ENCODE measurements around the gene SV2B. TPM values are rescaled to one million over a fixed set of nuclear protein-coding genes. Genes with fewer than 3 reads are reported as not detected.

SV2B gene
- total RNA-seq, 1 experiment from 2014 or later, result 3.9 TPM

DNA sequence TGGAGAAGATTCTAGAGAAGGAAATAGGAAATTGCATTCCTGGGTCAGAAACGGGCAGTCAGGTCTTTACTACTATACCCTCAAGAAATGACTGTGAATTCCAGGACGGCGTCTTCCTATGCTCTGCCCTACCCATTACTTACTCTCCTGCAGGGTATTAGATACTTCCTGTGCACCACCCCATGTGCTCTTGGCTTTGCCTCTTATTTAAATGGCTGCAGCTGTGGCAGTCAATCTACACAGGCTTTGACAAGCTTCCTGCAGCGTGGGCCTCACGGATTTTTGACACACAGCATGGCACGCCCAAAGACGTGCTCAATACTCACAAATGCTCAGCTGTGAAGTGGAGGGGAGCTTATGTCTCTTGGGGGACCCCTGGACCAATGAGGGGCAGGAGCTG, 206.1 kb downstream of the SV2B start:
- no TSS peak for BruUV-seq (replicated peaks)
- TF ChIP-seq, protein P1, sequence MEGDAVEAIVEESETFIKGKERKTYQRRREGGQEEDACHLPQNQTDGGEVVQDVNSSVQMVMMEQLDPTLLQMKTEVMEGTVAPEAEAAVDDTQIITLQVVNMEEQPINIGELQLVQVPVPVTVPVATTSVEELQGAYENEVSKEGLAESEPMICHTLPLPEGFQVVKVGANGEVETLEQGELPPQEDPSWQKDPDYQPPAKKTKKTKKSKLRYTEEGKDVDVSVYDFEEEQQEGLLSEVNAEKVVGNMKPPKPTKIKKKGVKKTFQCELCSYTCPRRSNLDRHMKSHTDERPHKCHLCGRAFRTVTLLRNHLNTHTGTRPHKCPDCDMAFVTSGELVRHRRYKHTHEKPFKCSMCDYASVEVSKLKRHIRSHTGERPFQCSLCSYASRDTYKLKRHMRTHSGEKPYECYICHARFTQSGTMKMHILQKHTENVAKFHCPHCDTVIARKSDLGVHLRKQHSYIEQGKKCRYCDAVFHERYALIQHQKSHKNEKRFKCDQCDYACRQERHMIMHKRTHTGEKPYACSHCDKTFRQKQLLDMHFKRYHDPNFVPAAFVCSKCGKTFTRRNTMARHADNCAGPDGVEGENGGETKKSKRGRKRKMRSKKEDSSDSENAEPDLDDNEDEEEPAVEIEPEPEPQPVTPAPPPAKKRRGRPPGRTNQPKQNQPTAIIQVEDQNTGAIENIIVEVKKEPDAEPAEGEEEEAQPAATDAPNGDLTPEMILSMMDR (conservative IDR thresholded peaks at IDR 0.05; ENCODE audit: low read depth, low read length), result no peak
- no peak for TF ChIP-seq EZH2 (IDR thresholded peaks at IDR 0.05; ENCODE audit: borderline replicate concordance, low read depth, low read length, poor library complexity, severe bottlenecking)
- Histone ChIP-seq H3K4me3 (ENCODE audit: low read depth, low read length, poor library complexity, severe bottlenecking) (no peak overlapping the region), H3K27me3 (replicated peaks; ENCODE audit: insufficient read depth, low read depth, low read length, poor library complexity) (no peaks in the 10 kb centered on the region), H3K27ac (ENCODE audit: low read depth, low read length, poor library complexity, severe bottlenecking) (no peak overlapping the region), H3K9me3 (ENCODE audit: low read depth, low read length, poor library complexity, severe bottlenecking) (no peaks in the 10 kb centered on the region), H3K36me3 (ENCODE audit: insufficient read depth, low read length, poor library complexity, severe bottlenecking) (no peaks in the 10 kb centered on the region), H3K4me1 (ENCODE audit: insufficient read depth, low read length, poor library complexity, severe bottlenecking) (no peaks in the 10 kb centered on the region)
- ChIA-PET POLR2A (ENCODE audit: low non-redundant PET) (no interaction called here), CTCF (no interaction called here)
- intact Hi-C loops (cut with micrococcal nuclease; ENCODE audit: unreplicated experiment), result no loop called here
- DNase-seq (ENCODE audit: low spot score), result peak; percentile 15

DNA sequence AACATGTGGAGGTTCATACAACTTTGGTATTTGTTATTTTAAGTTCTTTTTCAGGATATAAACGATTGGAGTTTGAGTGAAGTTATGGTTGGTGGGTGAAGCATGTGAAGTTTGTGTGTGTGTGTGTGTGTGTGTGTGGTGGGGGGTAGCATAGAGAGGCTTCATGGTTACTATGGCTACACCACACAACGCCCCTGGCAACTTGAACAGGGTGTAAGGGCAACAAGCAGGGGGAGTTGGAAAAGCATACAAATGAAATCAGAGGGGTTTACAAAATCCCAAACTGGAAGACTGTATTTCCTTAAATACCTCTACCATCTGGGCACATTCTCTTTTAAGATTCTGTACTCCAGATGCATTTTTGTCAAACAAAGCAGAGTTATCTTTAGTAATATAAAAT, 207.5 kb downstream of the SV2B start:
- ChIA-PET CTCF (no interaction called here), POLR2A (ENCODE audit: low non-redundant PET) (no interaction called here)
- H3K27ac ChIP-seq (ENCODE audit: low read depth, low read length, poor library complexity, severe bottlenecking), result no peak overlapping the region
- H3K9me3 ChIP-seq (ENCODE audit: low read depth, low read length, poor library complexity, severe bottlenecking), result no peaks in the 10 kb centered on the region
- H3K36me3 ChIP-seq (ENCODE audit: insufficient read depth, low read length, poor library complexity, severe bottlenecking), result no peaks in the 10 kb centered on the region
- intact Hi-C loops (cut with micrococcal nuclease; ENCODE audit: unreplicated experiment), result no loop called here
- H3K4me3 ChIP-seq (ENCODE audit: low read depth, low read length, poor library complexity, severe bottlenecking), result no peak overlapping the region
- DNase-seq (ENCODE audit: low spot score), result no peak
- no peak for TF ChIP-seq EZH2 (IDR thresholded peaks at IDR 0.05; ENCODE audit: borderline replicate concordance, low read depth, low read length, poor library complexity, severe bottlenecking)
- TF ChIP-seq, protein P1 (conservative IDR thresholded peaks at IDR 0.05; ENCODE audit: low read depth, low read length), result no peak
- H3K4me1 ChIP-seq (ENCODE audit: insufficient read depth, low read length, poor library complexity, severe bottlenecking), result no peaks in the 10 kb centered on the region
- BruUV-seq (replicated peaks), result no TSS peak
- no peaks in the 10 kb centered on the region for H3K27me3 ChIP-seq (replicated peaks; ENCODE audit: insufficient read depth, low read depth, low read length, poor library complexity)

DNA sequence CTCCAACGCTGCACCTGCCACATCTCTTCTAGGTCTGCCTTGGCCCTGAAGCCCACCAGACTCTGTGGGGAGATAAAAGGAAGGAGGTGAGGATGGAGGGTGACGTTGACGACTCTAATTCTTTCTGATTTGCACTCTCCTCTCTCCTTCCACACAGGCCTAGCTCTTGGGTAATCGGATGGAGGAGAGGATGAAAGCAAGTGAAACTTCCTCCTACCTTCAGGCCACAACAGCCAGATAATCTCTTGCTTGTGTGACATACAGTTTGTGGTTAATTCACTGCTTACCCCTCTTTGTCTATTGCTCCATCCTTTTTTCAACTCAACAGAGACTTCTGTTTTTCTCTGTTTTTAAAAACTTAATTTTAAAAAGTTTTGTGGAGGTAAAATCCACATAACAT, 208.1 kb downstream of the SV2B start:
- no peak overlapping the region for H3K4me3 ChIP-seq (ENCODE audit: low read depth, low read length, poor library complexity, severe bottlenecking)
- BruUV-seq (replicated peaks), result no TSS peak

More for the DNA sequence above, 208.1 kb downstream of the SV2B start:
- H3K4me1 ChIP-seq (ENCODE audit: insufficient read depth, low read length, poor library complexity, severe bottlenecking), result no peaks in the 10 kb centered on the region
- H3K27ac ChIP-seq (ENCODE audit: low read depth, low read length, poor library complexity, severe bottlenecking), result no peak overlapping the region
- POLR2A ChIA-PET (ENCODE audit: low non-redundant PET), result no interaction called here
- H3K27me3 ChIP-seq (replicated peaks; ENCODE audit: insufficient read depth, low read depth, low read length, poor library complexity), result no peaks in the 10 kb centered on the region
- no peak for TF ChIP-seq EZH2 (IDR thresholded peaks at IDR 0.05; ENCODE audit: borderline replicate concordance, low read depth, low read length, poor library complexity, severe bottlenecking)
- TF ChIP-seq, protein P1 (conservative IDR thresholded peaks at IDR 0.05; ENCODE audit: low read depth, low read length), result no peak
- CTCF ChIA-PET, result no interaction called here
- DNase-seq (ENCODE audit: low spot score), result no peak
- no peaks in the 10 kb centered on the region for H3K36me3 ChIP-seq (ENCODE audit: insufficient read depth, low read length, poor library complexity, severe bottlenecking)
- intact Hi-C loops (cut with micrococcal nuclease; ENCODE audit: unreplicated experiment), result no loop called here
- H3K9me3 ChIP-seq (ENCODE audit: low read depth, low read length, poor library complexity, severe bottlenecking), result no peaks in the 10 kb centered on the region

Data from A673 (cell line).